NOMO-1 treated with dmso at 0.1 percent for 144 hours (cell line): ENCODE results near the gene AKAIN1.
A peak's percentile ranks its signal among the peaks of the same experiment; 100 is the strongest.

Experiments
- DNase-seq: peaks from one replicate; lab custom pipeline; 2025; ENCODE audit not compliant: unreplicated experiment; lab: John Stamatoyannopoulos, UW

The AKAIN1 gene

DNA sequence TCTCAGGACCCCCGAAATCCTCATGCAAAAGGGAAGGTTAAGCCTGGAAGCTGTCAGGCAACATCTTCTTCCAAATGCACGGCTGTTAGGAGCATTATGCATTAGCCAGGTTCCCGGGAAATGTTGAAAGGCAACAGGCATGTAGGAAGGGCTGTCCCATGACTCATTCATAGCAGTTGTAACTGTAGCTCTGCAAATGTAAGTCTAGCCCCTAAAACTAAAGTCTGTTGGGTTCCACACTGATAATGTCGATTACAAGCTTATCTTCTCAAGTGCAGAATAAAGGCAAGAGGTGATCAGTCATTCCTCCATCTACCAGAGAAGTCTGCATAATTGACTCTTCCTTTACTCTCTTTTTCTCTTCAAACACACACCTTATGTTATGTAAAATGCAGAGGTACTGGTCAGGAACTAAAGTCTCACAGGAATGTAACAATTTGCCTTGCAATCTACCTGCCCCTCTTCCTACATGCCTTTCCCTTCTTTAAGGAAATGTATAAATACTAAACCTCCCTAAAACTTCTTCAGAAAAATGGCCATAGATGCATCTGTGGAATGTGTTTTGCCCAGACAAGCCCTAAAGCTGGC, 99.8 kb downstream of the AKAIN1 start:
- DNase-seq: no peak

DNA sequence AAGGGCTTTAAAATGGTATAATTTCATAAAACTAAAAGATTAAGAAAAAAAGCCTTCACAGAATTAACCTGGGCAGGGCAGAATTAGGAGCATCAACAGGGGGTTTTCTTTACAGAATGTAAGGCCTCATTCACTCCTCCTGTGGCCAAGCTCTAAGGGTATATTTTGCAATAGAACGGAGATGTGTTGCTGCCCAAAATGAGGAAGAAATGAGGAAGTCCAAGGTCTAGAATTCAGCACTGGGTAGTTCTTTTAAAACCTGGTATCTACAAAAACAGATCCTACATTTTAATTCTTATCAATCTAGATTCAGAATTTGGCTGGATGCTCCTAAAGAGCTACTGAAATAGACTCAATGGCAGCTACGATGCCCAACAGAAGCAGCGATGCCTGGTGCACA, 101.8 kb downstream of the AKAIN1 start:
- peak; percentile 17 for DNase-seq

DNA sequence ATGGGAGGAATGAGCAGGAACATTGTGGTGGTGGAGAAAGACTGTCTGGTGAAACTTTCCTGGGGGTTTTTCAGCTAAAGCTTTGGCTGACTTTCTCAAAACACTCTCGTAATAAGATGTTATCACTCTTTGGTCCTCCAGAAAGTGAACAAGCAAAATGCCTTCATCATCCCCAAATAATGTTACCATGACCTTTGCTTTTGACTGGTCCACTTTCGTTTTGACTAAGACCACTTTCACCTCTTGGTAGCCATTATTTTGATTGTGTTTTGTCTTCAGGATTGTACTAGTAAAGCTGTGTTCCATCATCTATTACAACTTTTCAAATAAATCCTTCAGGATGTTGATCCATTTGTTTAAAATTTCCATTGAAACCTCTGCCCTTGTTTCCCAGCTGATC, 103.2 kb downstream of the AKAIN1 start:
- DNase-seq: no peak
